GM23338 (cell line): Measurements from ENCODE around the gene TRUB1. TPM values are rescaled to one million over a fixed set of nuclear protein-coding genes. Genes with fewer than 3 reads are reported as not detected.

ENCODE experiments used
- ATAC-seq: fragments of 200-7000 bp; cut with Tn5 transposase; 3 replicates; pipeline ENCODE4 v1.9.1; 2020
- DNase-seq: peaks from one replicate; pipeline ENCODE4 v3.0.0-alpha.2; 2015; ENCODE audit warnings: low spot score
- H2AFZ ChIP-seq: fragments of 200-600 bp; sonication (generic); 2 replicates; pipeline ENCODE4 v1.8.0; 2016; ENCODE audit warnings: antibody characterized with exemption, mild to moderate bottlenecking, moderate library complexity
- H3F3A ChIP-seq: fragments of 200-600 bp; sonication (generic); replicated peaks from 2 replicates; pipeline ENCODE4 v1.8.0; 2017; ENCODE audit warnings: antibody characterized with exemption, mixed run types, low read depth
- H3K27ac ChIP-seq: fragments of 200-600 bp; sonication (generic); 2 replicates; pipeline ENCODE4 v1.6.1; 2016; ENCODE audit warnings: low read depth
- H3K27me3 ChIP-seq: fragments of 200-600 bp; sonication (generic); 2 replicates; pipeline ENCODE4 v1.8.0; 2016; ENCODE audit warnings: mild to moderate bottlenecking, mixed run types, moderate library complexity; ENCODE audit not compliant: insufficient read depth
- H3K36me3 ChIP-seq: fragments of 200-600 bp; sonication (generic); 2 replicates; pipeline ENCODE4 v1.8.0; 2016; ENCODE audit warnings: mild to moderate bottlenecking; ENCODE audit not compliant: insufficient read depth
- H3K4me1 ChIP-seq: fragments of 200-600 bp; sonication (generic); 2 replicates; pipeline ENCODE4 v1.8.0; 2016; ENCODE audit warnings: mild to moderate bottlenecking, moderate library complexity; ENCODE audit not compliant: insufficient read depth
- H3K4me2 ChIP-seq: fragments of 200-600 bp; sonication (generic); 2 replicates; pipeline ENCODE4 v1.7.1; 2017; ENCODE audit warnings: mixed run types
- H3K4me3 ChIP-seq: fragments of 200-600 bp; sonication (generic); 2 replicates; pipeline ENCODE4 v1.6.1; 2016; ENCODE audit warnings: mixed run types
- H3K79me2 ChIP-seq: fragments of 200-600 bp; sonication (generic); replicated peaks from 2 replicates; pipeline ENCODE4 v1.8.0; 2017; ENCODE audit warnings: mild to moderate bottlenecking; ENCODE audit not compliant: insufficient read depth
- H3K9me2 ChIP-seq: fragments of 200-600 bp; sonication (generic); 2 replicates; pipeline ENCODE4 v1.8.0; 2017; ENCODE audit not compliant: insufficient read depth
- H4K20me1 ChIP-seq: fragments of 200-600 bp; sonication (generic); replicated peaks from 2 replicates; pipeline ENCODE4 v1.8.0; 2017; ENCODE audit warnings: mild to moderate bottlenecking; ENCODE audit not compliant: insufficient read depth
- H3K27ac Mint-ChIP-seq: 2 replicates; pipeline ENCODE4 v1.8.0; 2020; ENCODE audit warnings: inconsistent platforms, mild to moderate bottlenecking, moderate library complexity, mixed read lengths
- H3K27me3 Mint-ChIP-seq: 3 replicates; pipeline ENCODE4 v1.8.0; 2022; ENCODE audit warnings: low read depth, mild to moderate bottlenecking, moderate library complexity, mixed read lengths, inconsistent platforms; ENCODE audit not compliant: insufficient read depth, poor library complexity
- H3K36me3 Mint-ChIP-seq: 3 replicates; pipeline ENCODE4 v1.8.0; 2021; ENCODE audit warnings: low read depth, mild to moderate bottlenecking, inconsistent platforms, moderate library complexity, mixed read lengths
- H3K4me1 Mint-ChIP-seq: 3 replicates; pipeline ENCODE4 v1.8.0; 2020; ENCODE audit warnings: mild to moderate bottlenecking, inconsistent platforms, mixed read lengths
- H3K4me3 Mint-ChIP-seq: 3 replicates; pipeline ENCODE4 v1.8.0; 2021; ENCODE audit warnings: moderate library complexity, mild to moderate bottlenecking, inconsistent platforms, mixed read lengths
- H3K9me3 Mint-ChIP-seq: 3 replicates; pipeline ENCODE4 v1.8.0; 2020; ENCODE audit warnings: moderate library complexity, mild to moderate bottlenecking, inconsistent platforms, mixed read lengths
- CTCF ChIP-seq, 2 experiments: fragments of 200-600 bp in 1 of 2; sonication (generic) in 1 of 2; conservative IDR thresholded peaks; 2 replicates each; pipeline versions ENCODE4 v1.5.1 to v1.6.1; 2016 to 2017; ENCODE audit warnings: antibody characterized with exemption in 2 of 2, low read depth in 2 of 2, mild to moderate bottlenecking in 2 of 2, moderate library complexity in 1 of 2
- POLR2AphosphoS5 ChIP-seq: IDR thresholded peaks from 2 replicates; pipeline ENCODE4 v1.6.1; 2016; ENCODE audit warnings: antibody characterized with exemption, low read depth
- STAT1 ChIP-seq: IDR thresholded peaks from one replicate; pipeline ENCODE4 v1.6.1; 2016; ENCODE audit warnings: antibody characterized with exemption; ENCODE audit not compliant: unreplicated experiment
- polyA plus RNA-seq: library from polyadenylated mRNA; unstranded; fragments of >200 nt; fragmentation: Nextera tagmentation; extraction: Ambion mirVana; gene quantifications from 2 replicates; pipeline ENCODE4 v1.2.1, GENCODE V29; 2016
- total RNA-seq: library from RNA; depleted of rRNA; stranded (reverse); fragments of >200 nt; shearing (Covaris generic); gene quantifications from 2 replicates; pipeline ENCODE4 v1.2.3, GENCODE V29; 2014
- TF ChIP-seq, protein P1 (sequence below): fragments of 250-450 bp; sonication (Bioruptor Pico); IDR thresholded peaks from 2 replicates; pipeline ENCODE4 v1.5.0; 2020; ENCODE audit warnings: mild to moderate bottlenecking, moderate library complexity
- TF ChIP-seq, protein P2 (sequence below): IDR thresholded peaks from 2 replicates; pipeline ENCODE4 v1.6.1; 2016; ENCODE audit warnings: antibody characterized with exemption

TRUB1 gene
- total and polyA plus RNA-seq, 2 experiments from 2014 or later, result 15.5 to 34.5 TPM

GRCh38 chr10:114973997-114974396, 36.0 kb downstream of the TRUB1 start (continued):
- TF ChIP-seq CTCF (conservative IDR thresholded peaks at IDR 0.05; ENCODE audit: low read depth in 2 of 2) (no peak), POLR2AphosphoS5 (no peak), STAT1 (no peak)
- TF ChIP-seq, protein P1, sequence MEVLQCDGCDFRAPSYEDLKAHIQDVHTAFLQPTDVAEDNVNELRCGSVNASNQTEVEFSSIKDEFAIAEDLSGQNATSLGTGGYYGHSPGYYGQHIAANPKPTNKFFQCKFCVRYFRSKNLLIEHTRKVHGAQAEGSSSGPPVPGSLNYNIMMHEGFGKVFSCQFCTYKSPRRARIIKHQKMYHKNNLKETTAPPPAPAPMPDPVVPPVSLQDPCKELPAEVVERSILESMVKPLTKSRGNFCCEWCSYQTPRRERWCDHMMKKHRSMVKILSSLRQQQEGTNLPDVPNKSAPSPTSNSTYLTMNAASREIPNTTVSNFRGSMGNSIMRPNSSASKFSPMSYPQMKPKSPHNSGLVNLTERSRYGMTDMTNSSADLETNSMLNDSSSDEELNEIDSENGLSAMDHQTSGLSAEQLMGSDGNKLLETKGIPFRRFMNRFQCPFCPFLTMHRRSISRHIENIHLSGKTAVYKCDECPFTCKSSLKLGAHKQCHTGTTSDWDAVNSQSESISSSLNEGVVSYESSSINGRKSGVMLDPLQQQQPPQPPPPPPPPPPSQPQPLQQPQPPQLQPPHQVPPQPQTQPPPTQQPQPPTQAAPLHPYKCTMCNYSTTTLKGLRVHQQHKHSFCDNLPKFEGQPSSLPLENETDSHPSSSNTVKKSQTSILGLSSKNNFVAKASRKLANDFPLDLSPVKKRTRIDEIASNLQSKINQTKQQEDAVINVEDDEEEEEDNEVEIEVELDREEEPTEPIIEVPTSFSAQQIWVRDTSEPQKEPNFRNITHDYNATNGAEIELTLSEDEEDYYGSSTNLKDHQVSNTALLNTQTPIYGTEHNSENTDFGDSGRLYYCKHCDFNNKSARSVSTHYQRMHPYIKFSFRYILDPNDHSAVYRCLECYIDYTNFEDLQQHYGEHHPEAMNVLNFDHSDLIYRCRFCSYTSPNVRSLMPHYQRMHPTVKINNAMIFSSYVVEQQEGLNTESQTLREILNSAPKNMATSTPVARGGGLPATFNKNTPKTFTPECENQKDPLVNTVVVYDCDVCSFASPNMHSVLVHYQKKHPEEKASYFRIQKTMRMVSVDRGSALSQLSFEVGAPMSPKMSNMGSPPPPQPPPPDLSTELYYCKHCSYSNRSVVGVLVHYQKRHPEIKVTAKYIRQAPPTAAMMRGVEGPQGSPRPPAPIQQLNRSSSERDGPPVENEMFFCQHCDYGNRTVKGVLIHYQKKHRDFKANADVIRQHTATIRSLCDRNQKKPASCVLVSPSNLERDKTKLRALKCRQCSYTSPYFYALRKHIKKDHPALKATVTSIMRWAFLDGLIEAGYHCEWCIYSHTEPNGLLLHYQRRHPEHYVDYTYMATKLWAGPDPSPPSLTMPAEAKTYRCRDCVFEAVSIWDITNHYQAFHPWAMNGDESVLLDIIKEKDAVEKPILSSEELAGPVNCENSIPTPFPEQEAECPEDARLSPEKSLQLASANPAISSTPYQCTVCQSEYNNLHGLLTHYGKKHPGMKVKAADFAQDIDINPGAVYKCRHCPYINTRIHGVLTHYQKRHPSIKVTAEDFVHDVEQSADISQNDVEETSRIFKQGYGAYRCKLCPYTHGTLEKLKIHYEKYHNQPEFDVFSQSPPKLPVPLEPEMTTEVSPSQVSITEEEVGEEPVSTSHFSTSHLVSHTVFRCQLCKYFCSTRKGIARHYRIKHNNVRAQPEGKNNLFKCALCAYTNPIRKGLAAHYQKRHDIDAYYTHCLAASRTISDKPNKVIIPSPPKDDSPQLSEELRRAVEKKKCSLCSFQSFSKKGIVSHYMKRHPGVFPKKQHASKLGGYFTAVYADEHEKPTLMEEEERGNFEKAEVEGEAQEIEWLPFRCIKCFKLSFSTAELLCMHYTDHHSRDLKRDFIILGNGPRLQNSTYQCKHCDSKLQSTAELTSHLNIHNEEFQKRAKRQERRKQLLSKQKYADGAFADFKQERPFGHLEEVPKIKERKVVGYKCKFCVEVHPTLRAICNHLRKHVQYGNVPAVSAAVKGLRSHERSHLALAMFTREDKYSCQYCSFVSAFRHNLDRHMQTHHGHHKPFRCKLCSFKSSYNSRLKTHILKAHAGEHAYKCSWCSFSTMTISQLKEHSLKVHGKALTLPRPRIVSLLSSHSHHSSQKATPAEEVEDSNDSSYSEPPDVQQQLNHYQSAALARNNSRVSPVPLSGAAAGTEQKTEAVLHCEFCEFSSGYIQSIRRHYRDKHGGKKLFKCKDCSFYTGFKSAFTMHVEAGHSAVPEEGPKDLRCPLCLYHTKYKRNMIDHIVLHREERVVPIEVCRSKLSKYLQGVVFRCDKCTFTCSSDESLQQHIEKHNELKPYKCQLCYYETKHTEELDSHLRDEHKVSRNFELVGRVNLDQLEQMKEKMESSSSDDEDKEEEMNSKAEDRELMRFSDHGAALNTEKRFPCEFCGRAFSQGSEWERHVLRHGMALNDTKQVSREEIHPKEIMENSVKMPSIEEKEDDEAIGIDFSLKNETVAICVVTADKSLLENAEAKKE (CRISPR knock-in tag), result no peak

GRCh38 chr10:114974625-114975024, 36.6 kb downstream of the TRUB1 start:
- Mint-ChIP-seq H3K27me3 (no peaks in the 10 kb centered on the region), H3K36me3 (peaks cover 19% of the 10 kb centered on the region; the same call in 2 of the 3 replicates), H3K4me1 (peaks cover 35% of the 10 kb centered on the region), H3K9me3 (no peaks in the 10 kb centered on the region), H3K4me3 (no peak overlapping the region), H3K27ac (peak overlapping the region; percentile 76)
- no peaks in the 10 kb centered on the region for H3K9me2 ChIP-seq
- H3K36me3 ChIP-seq, result no peaks in the 10 kb centered on the region
- H4K20me1 ChIP-seq, result no peaks in the 10 kb centered on the region
- ATAC-seq, result no peak
- no peak overlapping the region for H2AFZ ChIP-seq
- no peaks in the 10 kb centered on the region for H3F3A ChIP-seq
- H3K4me3 ChIP-seq, result no peak overlapping the region
- no peak overlapping the region for H3K27ac ChIP-seq
- peaks cover 19% of the 10 kb centered on the region for H3K4me1 ChIP-seq
- peaks cover 11% of the 10 kb centered on the region for H3K79me2 ChIP-seq
- no peak overlapping the region for H3K4me2 ChIP-seq
- TF ChIP-seq, protein P2, sequence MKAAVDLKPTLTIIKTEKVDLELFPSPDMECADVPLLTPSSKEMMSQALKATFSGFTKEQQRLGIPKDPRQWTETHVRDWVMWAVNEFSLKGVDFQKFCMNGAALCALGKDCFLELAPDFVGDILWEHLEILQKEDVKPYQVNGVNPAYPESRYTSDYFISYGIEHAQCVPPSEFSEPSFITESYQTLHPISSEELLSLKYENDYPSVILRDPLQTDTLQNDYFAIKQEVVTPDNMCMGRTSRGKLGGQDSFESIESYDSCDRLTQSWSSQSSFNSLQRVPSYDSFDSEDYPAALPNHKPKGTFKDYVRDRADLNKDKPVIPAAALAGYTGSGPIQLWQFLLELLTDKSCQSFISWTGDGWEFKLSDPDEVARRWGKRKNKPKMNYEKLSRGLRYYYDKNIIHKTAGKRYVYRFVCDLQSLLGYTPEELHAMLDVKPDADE, result no peak
- DNase-seq, result no peak
- no peaks in the 10 kb centered on the region for H3K27me3 ChIP-seq
